GM12892 (cell line): Measurements from ENCODE around the gene RBP3.

Experiments
- DNase-seq: peaks from one replicate; pipeline ENCODE4 v3.0.0; 2011; ENCODE audit not compliant: insufficient read length
- FAIRE-seq: peaks from 2 replicates; lab custom pipeline; 2011; peaks lifted over from hg19 to GRCh38; lab: Jason Lieb, UNC
- POLR2A ChIP-seq: IDR thresholded peaks from 2 replicates; pipeline ENCODE4 v1.6.1; 2011; ENCODE audit warnings: low read depth, low read length, control low read depth
- POLR2AphosphoS5 ChIP-seq: IDR thresholded peaks from 2 replicates; pipeline ENCODE4 v1.6.1; 2011; ENCODE audit warnings: low read depth, low read length, control low read depth
- TAF1 ChIP-seq: IDR thresholded peaks from 2 replicates; pipeline ENCODE4 v1.6.1; 2011; ENCODE audit warnings: low read depth, mild to moderate bottlenecking, control low read depth, low read length, borderline replicate concordance

Gene RBP3

GRCh38 chr10:47353351-47353750 is 5.2 kb downstream of the RBP3 start:
- no peak for FAIRE-seq
- TF ChIP-seq POLR2AphosphoS5, result no peak
- no peak for TF ChIP-seq TAF1
- TF ChIP-seq POLR2A, result no peak
- no peak for DNase-seq

- DNase-seq (no peak), FAIRE-seq (no peak)
- TF ChIP-seq TAF1 (no peak), POLR2AphosphoS5 (no peak), POLR2A (no peak)
Measured at GRCh38 chr10:47354165-47354564, 6.0 kb downstream of the RBP3 start.

- FAIRE-seq, result no peak
- TF ChIP-seq POLR2AphosphoS5 (no peak), TAF1 (no peak), POLR2A (no peak)
- DNase-seq, result no peak
Measured at GRCh38 chr10:47354900-47355299, 6.7 kb downstream of the RBP3 start.

GRCh38 chr10:47356708-47357107 is 8.5 kb downstream of the RBP3 start:
- TF ChIP-seq POLR2AphosphoS5 (no peak), TAF1 (no peak), POLR2A (no peak)
- no peak for FAIRE-seq
- DNase-seq, result no peak

GRCh38 chr10:47357131-47357582 is 9.0 kb downstream of the RBP3 start:
- TF ChIP-seq TAF1 (no peak), POLR2A (no peak), POLR2AphosphoS5 (no peak)
- no peak for FAIRE-seq
- DNase-seq, result no peak

- DNase-seq (no peak), FAIRE-seq (no peak)
- no peak for TF ChIP-seq POLR2AphosphoS5
Measured at GRCh38 chr10:47357911-47358310, 9.7 kb downstream of the RBP3 start.

GRCh38 chr10:47358457-47358856 is 10.3 kb downstream of the RBP3 start:
- FAIRE-seq, result no peak
- TF ChIP-seq POLR2AphosphoS5 (no peak), TAF1 (no peak), POLR2A (no peak)
- DNase-seq, result no peak

GRCh38 chr10:47359101-47359500 is 10.9 kb downstream of the RBP3 start:
- DNase-seq (no peak), FAIRE-seq (no peak)
- TF ChIP-seq POLR2A (no peak), POLR2AphosphoS5 (no peak), TAF1 (no peak)

GRCh38 chr10:47359626-47360418 is 11.7 kb downstream of the RBP3 start:
- no peak for FAIRE-seq
- DNase-seq, result no peak
- TF ChIP-seq TAF1 (no peak), POLR2AphosphoS5 (no peak), POLR2A (no peak)

- FAIRE-seq, result no peak
- no peak for DNase-seq
- no peak for TF ChIP-seq POLR2AphosphoS5
- no peak for TF ChIP-seq TAF1
- TF ChIP-seq POLR2A, result no peak
Measured at GRCh38 chr10:47360419-47361040, 12.4 kb downstream of the RBP3 start.

GRCh38 chr10:47361293-47361692 is 13.1 kb downstream of the RBP3 start:
- DNase-seq (no peak), FAIRE-seq (no peak)
- TF ChIP-seq TAF1 (no peak), POLR2AphosphoS5 (no peak), POLR2A (no peak)

- DNase-seq (no peak), FAIRE-seq (no peak)
- TF ChIP-seq POLR2A, result no peak
Measured at GRCh38 chr10:47362199-47362598, 14.0 kb downstream of the RBP3 start.

GRCh38 chr10:47363781-47364180 is 15.6 kb downstream of the RBP3 start:
- TF ChIP-seq TAF1, result no peak
- TF ChIP-seq POLR2A, result no peak
- no peak for TF ChIP-seq POLR2AphosphoS5
- FAIRE-seq (no peak), DNase-seq (no peak)
